HTERT RPE-1 (cell line): ENCODE results near the gene KLHL12.
"Not testable (repeated sequence)": the region's sequence is repeated elsewhere in the genome, so short reads cannot be mapped to it uniquely, and the experiment has no call there.

Experiments
- in situ Hi-C: fragments of 300-500 bp; cut with MboI; formaldehyde crosslinking; loops from 4 replicates; pipeline ENCODE4 v1.14.3; 2020; ENCODE audit warnings: low sequenced_read_pairs

The KLHL12 gene

DNA sequence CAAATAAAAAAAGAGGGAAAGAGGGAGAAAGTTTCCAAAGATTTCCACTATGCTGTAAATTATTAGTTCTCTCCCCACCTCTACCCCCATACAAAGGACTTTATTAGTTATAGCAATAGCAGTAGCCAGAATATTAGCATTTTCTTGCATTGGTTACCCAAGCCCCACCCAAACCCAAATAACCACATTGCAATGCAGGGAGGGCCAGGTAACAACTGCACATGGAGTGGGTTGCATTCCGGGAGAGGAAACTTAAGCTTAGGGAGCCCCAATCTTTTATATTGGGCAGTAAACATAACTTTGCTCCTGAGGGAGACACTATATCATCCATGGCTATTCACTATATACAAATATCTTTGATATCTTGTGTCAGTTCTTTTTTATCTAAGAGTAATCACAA, 25.1 kb upstream of the KLHL12 start:
- in situ Hi-C loops, result no loop called here

GRCh38 chr1:202951437-202951836, 24.4 kb upstream of the KLHL12 start:
- in situ Hi-C loops, result no loop called here

GRCh38 chr1:202945483-202945882, 18.4 kb upstream of the KLHL12 start:
- in situ Hi-C loops, result no loop called here

DNA sequence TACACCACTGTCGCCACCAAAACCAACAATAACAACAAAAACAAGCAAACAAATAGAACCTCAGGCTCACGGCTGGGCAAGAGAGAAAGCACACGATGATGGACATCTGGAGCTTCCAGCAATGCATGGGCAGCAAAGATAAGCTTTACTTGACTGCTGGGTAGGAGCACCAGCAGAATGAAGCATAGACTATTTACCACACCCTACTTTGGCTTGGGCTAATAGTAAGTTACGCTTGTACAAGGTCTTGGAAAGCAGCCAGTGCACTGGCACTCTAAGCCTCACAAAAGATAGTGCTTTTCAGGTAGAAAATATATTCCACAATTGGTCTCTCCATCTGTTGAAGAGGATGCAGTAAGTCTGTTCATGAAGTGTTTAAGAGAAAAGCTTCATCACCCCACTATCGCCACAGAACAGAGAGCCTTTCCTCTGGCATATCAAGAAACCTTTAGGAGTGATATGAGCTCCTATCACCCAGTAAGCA, 17.4 kb upstream of the KLHL12 start:
- in situ Hi-C loops, result no loop called here

- in situ Hi-C loops, result no loop called here
Observed at GRCh38 chr1:202942426-202942825, 15.4 kb upstream of the KLHL12 start.

GRCh38 chr1:202941372-202941771, 14.3 kb upstream of the KLHL12 start:
- in situ Hi-C loops, result no loop called here

DNA sequence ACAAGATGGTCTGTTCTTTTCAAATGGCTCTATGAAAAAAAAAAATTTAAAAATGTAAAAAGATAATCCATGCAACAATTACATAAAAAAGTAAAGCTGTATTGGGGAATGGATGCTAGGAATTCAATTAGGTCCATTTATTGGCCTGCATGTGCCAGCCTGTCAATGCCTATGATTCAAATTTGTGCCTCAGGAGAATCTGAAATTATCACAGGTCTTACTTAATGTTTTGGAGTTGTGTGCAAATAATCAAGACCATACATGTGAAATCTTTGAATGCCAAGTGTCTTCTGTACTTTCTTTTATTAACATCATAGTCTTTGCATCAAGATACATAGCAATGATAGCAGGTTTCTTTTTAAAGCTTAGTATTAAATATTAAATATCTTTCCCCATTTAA, 13.5 kb upstream of the KLHL12 start:
- in situ Hi-C loops, result no loop called here

GRCh38 chr1:202938287-202938925, 11.4 kb upstream of the KLHL12 start:
- in situ Hi-C loops, result no loop called here

GRCh38 chr1:202936409-202936808, 9.4 kb upstream of the KLHL12 start:
- in situ Hi-C loops, result not testable (repeated sequence)

DNA sequence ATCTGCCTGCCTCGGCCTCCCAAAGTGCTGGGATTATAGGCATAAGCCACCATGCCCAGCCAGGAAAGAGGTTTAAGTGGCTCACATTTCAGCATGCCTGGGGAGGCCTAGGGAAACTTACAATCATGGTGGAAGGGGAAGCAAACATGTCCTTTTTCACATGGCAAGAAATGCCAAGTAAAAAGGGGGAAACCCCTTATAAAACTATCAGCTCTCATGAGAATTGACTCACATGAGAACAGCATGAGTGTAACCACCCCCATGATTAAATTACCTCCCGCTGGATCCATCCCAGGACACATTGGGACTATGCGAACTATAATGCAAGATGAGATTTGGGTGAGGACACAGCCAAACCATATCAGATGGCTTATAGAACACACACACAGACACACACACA, 8.8 kb upstream of the KLHL12 start:
- in situ Hi-C loops, result no loop called here

DNA sequence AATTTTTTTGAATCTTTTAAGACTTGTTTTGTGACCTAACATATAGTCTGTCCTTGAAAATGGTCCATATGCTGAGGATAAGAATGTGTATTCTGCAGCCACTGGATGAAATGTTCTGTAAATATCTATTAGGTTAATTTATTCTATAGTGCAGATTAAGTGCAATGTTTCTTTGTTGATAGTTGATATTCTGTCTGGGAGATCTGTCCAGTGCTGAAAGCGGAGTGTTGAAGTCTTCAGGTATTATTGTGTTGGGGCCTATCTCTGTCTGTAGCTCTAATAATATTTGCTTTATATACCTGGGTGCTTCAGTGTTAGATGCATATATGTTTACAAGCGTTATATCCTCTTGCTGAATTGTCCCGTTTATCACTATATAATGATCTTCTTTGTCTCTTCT, 7.7 kb upstream of the KLHL12 start:
- in situ Hi-C loops, result no loop called here

DNA sequence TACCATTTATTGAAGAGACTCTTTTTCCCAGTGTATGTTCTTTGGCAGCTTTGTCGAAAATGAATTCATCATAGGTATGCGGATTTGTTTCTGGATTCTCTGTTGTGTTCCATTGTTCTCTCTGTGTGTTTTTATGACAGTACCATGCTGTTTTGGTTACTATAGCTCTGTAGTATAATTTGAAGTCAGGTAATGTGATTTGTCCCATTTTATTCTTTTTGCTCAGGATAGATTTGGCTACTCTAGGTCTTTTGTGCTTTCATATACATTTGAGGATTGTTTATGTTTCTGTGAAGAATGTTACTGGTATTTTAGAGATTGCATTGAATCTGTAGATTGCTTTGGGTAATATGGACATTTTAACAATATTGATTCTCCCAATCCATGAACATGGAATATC, 5.4 kb upstream of the KLHL12 start:
- in situ Hi-C loops, result no loop called here

- in situ Hi-C loops, result no loop called here
Observed at GRCh38 chr1:202923533-202923932, 3.5 kb downstream of the KLHL12 start.

DNA sequence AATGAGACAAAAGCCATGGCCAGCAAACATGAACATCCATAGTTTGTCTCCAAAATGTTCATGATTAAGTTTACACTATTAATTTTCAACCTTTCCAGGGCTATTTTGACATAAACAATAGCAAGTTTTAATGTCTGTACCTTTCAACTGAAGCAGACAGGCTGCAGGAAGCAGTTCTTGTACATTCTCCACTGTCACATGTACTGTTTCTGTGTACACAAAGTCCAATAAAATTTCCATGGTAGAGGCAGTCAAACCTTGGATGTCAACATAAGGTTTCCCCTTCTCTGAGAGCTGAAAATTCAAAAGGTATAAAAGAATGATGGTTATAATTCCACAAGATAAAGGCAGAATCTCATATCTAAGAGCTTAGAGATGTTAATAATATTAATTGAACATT, 7.4 kb downstream of the KLHL12 start:
- in situ Hi-C loops, result no loop called here

- in situ Hi-C loops, result no loop called here
Observed at GRCh38 chr1:202915146-202915545, 11.9 kb downstream of the KLHL12 start.

DNA sequence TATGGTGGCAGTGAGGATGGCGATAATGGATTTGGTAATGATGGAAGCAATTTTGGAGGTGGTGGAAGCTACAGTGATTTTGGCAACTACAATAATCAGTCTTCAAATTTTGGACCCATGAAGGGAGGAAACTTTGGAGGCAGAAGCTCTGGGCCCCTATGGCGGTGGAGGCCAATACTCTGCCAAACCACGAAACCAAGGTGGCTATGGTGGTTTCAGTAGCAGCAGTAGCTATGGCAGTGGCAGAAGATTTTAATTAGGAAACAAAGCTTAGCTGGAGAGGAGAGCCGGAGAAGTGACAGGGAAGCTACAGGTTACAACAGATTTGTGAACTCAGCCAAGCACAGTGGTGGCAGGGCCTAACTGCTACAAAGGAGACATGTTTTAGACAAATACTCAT, 14.6 kb downstream of the KLHL12 start:
- in situ Hi-C loops, result not testable (repeated sequence)

- in situ Hi-C loops, result no loop called here
Observed at GRCh38 chr1:202909494-202909893, 17.5 kb downstream of the KLHL12 start.

DNA sequence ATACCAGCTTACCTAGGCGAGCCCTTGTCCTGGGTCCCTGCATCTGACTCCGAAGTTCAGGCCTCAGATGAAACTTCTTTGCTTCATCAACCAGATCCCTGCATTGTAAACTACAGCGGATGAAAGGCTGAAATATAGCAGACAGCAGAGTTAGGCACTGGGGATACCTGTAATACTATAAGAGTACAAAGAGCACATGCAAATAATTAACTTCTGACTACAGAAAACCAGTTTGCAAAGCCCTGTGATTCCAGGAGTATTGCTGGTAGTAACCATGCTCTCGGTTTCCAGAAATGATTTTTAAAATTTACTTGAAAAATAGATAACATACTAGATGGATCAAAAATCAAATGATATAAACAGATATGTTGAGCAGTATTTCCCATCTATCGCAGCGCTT, 18.0 kb downstream of the KLHL12 start:
- in situ Hi-C loops, result no loop called here

DNA sequence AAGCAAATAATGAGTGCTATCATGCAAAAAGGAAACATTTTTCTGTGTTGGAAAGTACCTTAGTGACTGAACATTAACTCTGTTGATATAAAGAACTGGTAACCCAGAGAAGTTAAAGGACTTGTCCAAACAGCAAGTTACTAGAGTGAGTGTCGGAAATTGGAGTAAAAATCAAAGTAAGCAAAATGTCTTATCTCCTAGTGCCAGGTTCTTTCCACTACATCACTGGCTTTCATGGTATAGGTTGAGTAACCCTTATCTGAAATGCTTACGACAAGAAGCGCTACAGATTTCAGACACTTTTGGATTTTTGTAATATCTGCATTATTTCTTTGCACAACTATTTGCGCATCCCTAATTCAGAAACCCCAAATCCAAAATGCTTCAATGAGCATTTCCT, 21.7 kb downstream of the KLHL12 start:
- in situ Hi-C loops, result no loop called here

GRCh38 chr1:202903808-202904207, 23.2 kb downstream of the KLHL12 start:
- in situ Hi-C loops, result not testable (repeated sequence)

GRCh38 chr1:202901555-202901954, 25.5 kb downstream of the KLHL12 start:
- in situ Hi-C loops, result no loop called here

GRCh38 chr1:202892501-202892900, 34.5 kb downstream of the KLHL12 start:
- in situ Hi-C loops, result no loop called here

- in situ Hi-C loops, result no loop called here
Observed at GRCh38 chr1:202890392-202890791, 36.6 kb downstream of the KLHL12 start.
